Measurements from ENCODE around the gene MEIOSIN.
"Not testable (repeated sequence)": the region's sequence is repeated elsewhere in the genome, so short reads cannot be mapped to it uniquely, and the experiment has no call there.

DNA sequence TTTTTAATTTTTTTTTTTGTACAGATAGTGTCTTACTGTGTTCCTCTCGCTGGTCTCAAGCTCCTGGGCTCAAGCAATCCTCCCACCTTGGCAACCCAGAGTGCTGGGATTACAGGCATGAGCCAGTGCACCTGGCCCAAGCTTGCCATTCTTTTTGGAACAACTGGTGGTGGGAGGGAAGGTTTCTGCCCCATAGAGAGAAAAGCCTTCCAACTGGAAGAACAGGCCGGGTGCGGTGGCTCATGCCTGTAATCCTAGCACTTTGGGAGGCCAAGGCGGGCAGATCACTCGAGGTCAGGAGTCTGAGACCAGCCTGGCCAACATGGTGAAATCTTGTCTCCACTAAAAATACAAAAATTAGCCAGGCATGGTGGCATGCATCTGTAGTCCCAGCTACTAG is 66.3 kb downstream of the MEIOSIN start:
- TF ChIP-seq CTCF (conservative IDR thresholded peaks at IDR 0.05; ENCODE audit: low read depth, low read length); RCOR1 (IDR thresholded peaks at IDR 0.05; ENCODE audit: insufficient replicate concordance, low read length); POLR2A (IDR thresholded peaks at IDR 0.05; ENCODE audit: low read depth, low read length); RAD21 (IDR thresholded peaks at IDR 0.05; ENCODE audit: low read length); NFE2L2 (IDR thresholded peaks at IDR 0.05; ENCODE audit: low read depth, low read length): not testable (repeated sequence)
